Stimulated activated CD8-positive, alpha-beta memory T cell treated with anti-CD3 and anti-CD28 coated beads, Interleukin-15, amount 100 ng/mL, for 48 hours (primary cell): ENCODE measurements around the gene DMBT1.
"Not testable (repeated sequence)": the region's sequence is repeated elsewhere in the genome, so short reads cannot be mapped to it uniquely, and the experiment has no call there.

Experiments
- DNase-seq, 2 donors: peaks; one replicate each; pipeline ENCODE4 v3.0.0-alpha.2; 2020; ENCODE audit warnings: low read depth in 2 of 2

The DMBT1 gene

DNA sequence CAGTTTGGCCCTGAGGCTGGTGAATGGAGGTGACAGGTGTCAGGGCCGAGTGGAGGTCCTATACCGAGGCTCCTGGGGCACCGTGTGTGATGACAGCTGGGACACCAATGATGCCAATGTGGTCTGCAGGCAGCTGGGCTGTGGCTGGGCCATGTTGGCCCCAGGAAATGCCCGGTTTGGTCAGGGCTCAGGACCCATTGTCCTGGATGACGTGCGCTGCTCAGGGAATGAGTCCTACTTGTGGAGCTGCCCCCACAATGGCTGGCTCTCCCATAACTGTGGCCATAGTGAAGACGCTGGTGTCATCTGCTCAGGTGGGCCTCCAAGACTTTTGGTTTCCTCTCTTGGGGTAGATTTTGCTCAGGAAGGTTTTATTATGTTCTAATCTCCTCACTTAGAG lies 25.5 kb downstream of the DMBT1 start:
- DNase-seq, result not testable (repeated sequence)

DNA sequence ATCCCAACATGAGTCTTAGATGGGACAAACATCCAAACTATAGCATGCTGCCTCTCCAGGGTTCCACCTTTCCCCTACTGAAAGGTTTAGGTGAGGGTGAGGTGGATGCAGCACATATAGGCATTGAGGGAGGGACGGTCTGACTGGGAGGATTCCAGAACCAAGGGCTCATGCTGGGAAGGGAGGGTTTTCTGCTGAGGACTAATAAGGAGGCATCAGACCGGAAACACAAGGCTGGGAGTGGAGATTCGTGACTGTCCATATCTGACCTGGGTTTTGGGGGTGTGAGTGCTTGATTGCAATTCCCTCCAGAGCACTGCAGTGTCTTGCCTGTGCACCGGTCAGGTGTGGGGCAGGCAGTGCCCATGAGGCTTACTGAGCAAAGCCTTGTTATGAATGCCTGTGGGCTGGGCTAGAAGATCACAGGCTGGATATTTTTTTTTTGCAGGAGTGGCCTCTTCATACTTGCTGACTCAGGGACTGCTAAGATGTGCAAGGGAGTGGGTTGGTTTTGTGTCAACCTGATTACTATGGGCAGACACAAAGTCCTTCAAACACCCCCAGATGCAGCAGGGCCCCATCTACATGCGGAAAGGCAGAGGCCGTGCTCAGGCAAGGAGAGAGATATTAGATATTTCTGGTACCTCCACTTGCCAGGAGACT lies 26.7 kb downstream of the DMBT1 start:
- DNase-seq, result no peak

DNA sequence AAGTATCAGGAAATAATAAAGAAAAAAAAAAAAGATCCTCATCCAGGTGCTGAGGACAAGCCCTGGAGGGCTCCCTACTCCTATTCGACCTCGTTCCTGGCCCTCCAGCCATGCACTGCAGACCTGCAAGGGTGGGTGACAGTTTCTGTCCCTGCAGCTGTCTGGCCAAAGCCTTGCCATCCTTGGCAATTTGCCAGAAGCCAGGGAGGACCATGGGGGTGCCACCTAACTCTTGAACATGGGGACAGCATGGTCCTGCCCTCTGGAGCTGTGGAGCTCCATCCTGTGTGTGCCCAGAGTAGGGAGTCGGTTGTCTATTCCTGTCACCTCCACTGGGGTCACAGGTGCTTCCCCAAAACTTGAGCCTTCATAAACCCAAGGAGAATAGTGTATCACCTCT lies 27.8 kb downstream of the DMBT1 start:
- DNase-seq, result no peak

DNA sequence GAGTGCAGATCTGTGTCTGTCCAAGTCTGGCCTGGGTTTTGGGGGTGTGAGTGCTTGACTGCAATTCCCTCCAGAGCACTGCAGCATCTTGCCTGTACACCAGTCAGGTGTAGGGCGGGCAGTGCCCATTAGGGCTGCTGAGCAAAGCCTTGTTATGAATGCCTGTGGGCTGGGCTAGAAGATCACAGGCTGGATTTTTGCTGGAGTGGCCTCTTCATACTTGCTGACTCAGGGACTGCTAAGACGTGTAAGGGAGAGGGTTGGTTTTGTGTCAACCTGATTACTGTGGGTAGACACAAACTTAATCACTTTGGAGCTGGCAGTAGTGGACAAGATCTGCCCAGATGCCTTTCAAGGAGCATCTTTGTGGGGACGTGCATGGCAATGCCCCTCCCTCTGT lies 29.6 kb downstream of the DMBT1 start:
- DNase-seq, result no peak

DNA sequence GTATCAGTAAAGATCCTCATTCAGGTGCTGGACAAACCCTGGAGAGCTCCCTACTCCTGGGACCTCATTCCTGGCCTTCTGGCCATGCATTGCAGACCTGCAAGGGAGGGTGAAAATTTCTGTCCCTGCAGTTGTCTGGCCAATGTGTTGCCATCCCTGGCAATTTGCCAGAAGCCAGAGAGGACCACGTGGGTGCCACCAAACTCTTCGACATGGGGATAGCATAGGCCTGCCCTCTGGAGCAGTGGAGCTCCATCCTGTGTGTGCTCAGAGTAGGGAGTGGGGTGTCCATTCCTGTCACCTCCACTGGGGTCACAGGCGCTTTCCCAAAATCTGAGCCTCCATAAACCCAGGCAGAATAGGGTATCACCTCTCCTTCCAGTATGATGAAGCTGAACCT lies 31.2 kb downstream of the DMBT1 start:
- DNase-seq, result no peak

DNA sequence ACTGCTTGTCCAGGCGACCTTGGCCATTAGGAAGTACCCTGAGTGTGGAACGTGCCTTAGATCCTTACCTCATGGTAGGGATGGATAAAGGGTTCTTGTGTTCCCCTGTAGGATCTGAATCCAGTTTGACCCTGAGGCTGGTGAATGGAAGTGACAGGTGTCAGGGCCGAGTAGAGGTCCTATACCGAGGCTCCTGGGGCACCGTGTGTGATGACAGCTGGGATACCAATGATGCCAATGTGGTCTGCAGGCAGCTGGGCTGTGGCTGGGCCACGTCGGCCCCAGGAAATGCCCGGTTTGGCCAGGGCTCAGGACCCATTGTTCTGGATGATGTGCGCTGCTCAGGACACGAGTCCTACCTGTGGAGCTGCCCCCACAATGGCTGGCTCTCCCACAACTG lies 31.6 kb downstream of the DMBT1 start:
- DNase-seq, result no peak

DNA sequence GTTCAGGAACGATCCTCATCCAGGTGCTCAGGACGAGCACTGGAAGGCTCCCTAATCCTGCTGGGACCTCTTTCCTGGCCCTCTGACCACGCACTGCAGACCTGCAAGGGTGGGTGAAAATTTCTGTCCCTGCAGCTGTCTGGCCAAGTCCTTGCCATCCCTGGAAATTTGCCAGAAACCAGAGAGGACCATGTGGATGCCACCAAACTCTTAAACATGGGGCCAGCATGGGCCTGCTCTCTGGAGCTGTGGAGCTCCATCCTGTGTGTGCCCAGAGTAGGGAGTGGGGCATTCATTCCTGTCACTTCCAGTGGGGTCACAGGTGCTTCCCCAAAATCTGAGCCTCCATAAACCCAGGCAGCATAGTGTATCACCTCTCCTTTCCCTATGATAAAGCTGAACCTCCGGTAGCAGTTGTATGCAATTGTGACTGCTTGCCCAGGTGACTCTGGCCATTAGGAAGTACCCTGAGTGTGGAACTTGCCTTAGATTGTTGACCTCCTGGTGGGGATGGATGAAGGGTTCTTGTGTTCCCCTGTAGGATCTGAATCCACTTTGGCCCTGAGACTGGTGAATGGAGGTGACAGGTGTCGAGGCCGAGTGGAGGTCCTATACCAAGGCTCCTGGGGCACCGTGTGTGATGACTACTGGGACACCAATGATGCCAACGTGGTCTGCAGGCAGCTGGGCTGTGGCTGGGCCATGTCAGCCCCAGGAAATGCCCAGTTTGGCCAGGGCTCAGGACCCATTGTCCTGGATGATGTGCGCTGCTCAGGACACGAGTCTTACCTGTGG lies 57.1 kb downstream of the DMBT1 start:
- no peak for DNase-seq

DNA sequence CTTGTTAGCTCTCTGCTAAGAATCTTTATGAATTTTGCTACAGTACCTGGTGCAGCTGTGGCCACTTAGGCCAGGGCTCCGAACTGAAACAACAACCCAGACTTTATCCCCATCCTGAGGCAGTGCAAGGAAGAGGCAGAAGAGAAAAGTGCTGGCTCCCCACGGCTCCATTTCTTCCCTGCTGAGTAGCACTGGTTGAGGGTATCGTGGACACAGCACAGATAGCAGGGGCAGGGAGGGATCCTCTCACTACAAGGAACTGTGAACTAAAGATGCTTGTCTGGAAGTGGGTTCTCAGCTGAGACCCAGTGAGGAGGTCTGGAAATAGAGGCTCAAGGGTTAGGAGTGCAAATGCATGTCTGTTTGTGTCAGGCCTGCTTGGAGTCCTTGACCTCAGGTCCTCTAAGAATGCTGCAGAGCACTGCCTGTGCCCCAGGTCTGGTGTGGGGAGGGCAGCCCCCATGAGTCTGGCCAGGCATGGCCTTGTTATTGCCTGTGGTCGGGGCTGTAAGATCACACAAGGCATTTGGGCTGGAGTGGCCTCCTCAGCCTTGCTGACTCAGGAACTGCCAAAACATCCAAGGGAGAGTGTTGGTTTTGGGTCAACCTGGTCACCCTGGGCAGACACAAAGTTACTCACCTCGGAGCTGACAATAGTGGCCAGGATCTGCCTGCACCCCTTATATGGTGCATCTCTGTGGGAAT lies 58.1 kb downstream of the DMBT1 start:
- DNase-seq, result no peak

DNA sequence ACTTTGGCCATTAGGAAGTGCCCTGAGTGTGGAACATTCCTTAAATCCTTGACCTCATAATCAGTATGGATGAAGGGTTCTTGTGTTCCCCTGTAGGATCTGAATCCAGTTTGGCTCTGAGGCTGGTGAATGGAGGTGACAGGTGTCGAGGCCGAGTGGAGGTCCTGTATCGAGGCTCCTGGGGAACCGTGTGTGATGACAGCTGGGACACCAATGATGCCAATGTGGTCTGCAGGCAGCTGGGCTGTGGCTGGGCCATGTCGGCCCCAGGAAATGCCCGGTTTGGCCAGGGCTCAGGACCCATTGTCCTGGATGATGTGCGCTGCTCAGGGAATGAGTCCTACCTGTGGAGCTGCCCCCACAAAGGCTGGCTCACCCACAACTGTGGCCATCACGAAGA lies 60.4 kb downstream of the DMBT1 start:
- DNase-seq, result not testable (repeated sequence)

DNA sequence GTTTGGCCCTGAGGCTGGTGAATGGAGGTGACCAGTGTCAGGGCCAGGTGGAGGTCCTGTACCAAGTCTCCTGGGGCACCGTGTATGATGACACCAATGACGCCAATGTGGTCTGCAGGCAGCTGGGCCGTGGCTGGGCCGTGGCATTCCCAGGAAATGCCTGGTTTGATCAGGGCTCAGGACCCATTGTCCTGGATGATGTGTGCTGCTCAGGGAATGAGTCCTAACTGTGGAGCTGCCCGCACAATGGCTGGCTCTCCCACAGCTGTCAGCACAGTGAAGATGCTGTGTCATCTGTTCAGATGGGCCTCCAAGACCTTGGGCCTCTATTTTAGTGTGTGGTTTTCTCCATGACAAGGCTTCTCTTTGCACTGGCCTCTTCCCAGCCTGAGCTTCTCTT lies 64.0 kb downstream of the DMBT1 start:
- no peak for DNase-seq

DNA sequence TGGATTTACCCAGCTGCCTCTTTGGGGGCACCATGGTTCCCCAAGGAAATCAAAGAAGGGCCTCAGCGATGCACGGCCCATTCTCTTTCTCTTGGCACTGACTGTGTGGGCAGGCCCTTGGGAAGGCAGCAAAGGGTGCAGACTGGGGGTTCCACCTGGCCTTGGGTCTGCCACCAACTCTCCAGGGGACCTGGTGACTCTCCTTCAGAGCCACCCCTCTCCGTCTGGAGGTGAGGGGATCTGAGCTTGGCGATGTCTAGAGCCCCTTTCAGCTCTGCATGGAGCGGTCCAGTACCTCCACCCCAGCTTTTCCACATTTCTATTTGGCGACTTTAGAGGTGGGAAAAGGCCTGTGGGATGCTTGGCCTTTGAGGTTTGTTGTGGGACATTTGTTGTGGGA lies 70.0 kb downstream of the DMBT1 start:
- DNase-seq, result no peak

DNA sequence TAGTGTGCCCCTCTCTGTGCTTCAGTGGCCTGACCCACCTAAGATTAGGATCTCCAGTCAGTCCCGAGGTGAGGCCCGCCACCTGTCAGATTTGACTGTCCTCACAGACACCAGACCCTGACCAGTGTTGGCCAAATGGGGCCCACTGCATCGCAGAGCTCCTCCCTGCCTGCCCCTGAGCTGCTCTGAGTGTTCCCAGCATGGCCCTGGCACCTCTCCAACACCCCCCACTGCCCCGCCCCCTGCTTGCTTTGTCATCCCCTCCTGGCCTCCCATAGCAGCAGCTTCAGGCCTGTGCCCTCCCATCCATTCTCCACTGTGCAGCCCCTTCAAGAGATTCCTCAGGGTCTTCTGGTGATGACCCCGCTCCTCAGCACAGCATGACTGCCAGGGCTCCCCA lies 71.5 kb downstream of the DMBT1 start:
- DNase-seq, result no peak

DNA sequence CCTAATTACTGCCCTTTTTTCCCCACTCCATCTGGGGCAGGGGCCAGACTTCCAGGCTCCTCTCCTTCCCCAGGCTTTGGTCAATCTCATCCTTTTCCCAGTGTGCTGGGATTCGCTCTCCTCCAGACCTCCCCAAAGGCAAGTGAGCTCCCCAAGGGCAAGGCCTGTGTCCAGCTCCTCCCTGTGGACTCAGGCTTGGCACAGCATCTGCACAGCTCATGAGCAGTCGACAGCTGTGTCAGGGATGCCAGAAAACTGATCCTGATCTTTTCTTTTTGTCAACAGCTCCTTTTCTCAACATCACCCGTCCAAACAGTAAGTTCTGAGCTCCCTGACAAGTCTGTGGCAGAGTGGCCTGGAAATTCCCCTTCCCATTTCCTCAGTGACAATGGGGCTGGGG lies 72.0 kb downstream of the DMBT1 start:
- no peak for DNase-seq

DNA sequence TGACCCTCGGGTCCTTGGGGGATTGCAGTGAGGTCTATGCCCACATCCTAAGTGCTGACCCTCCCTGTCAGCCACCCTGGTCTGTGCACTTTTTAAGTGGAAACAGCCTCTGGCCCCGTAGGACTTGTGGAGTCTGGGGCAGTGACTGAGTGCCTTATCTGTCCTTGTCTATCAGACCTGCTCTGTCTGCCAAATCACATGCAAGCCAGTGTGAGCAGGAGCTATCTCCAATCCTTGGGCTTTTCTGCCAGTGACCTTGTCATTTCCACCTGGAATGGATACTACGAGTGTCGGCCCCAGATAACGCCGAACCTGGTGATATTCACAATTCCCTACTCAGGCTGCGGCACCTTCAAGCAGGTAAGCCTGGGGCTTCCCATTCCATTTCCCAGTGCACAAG lies 76.4 kb downstream of the DMBT1 start:
- no peak for DNase-seq

DNA sequence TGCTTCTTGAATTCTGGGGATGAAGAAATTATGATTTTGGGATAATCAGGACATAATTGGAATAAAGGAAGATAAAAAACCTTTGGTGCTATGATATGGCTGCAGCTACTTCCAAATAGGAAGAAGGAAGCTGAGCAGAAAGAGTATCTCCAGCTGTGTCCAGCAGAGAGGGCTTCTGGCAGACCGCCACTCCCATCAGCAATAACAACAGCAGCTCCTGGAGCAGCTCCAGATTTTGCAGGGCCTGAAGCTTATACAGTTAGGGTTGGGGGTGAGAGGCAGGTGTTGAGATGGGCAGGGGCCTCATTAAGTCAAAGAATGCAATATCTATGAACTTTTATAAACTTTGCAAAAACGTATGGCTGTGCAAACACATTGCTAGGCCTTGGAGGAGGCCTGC lies 76.8 kb downstream of the DMBT1 start:
- DNase-seq, result no peak

DNA sequence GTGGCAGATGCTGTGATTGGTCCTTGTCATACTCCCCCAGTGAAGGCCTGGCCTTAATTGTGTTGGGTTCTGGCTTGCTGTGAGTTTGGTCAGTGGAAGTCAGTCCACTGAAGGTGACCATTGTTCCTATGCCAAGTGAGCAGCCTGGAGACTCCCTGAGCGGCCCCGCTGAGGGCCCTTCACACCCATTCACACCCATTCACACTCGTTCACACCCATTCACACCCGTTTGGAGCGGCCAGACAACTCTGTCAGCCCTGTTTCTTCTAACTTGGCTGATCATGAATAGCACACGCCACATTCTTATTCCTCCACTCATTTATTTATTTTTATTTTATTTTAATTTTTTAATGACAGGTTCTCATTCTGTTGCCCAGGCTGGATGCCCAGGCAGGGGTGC lies 77.6 kb downstream of the DMBT1 start:
- DNase-seq, result no peak

DNA sequence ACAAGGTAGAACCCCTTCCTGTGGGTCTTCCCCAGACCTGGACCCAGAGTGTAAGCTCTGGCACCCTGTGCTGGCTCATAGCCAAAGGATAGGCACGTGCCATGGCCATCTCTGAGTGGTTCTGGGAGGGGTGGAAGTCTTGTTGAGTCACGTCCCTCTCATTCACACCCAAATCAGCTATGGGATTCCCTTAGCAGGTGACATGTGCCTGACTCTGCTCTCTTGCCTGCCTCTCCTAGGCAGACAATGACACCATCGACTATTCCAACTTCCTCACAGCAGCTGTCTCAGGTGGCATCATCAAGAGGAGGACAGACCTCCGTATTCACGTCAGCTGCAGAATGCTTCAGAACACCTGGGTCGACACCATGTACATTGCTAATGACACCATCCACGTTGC lies 79.2 kb downstream of the DMBT1 start:
- DNase-seq, result no peak

DNA sequence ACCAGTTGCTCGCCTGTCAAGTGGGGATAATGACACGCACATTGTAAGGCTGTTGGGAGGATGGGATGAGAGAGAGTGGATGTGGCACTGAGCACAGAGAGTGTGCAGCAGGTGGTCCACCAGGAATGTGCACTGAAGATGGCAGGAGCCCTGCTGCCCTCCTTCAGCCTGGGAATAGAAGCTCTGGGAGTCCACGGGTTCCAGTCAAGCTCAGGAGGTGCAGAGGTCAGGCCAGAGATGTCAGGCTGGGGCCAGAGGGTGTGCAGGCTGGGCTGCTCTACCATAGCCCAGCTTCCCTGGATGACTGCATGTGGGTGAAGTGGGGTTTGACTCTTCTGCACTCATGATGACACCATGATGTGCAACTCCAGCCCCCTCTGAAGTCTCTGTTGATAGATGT lies 80.4 kb downstream of the DMBT1 start:
- no peak for DNase-seq

DNA sequence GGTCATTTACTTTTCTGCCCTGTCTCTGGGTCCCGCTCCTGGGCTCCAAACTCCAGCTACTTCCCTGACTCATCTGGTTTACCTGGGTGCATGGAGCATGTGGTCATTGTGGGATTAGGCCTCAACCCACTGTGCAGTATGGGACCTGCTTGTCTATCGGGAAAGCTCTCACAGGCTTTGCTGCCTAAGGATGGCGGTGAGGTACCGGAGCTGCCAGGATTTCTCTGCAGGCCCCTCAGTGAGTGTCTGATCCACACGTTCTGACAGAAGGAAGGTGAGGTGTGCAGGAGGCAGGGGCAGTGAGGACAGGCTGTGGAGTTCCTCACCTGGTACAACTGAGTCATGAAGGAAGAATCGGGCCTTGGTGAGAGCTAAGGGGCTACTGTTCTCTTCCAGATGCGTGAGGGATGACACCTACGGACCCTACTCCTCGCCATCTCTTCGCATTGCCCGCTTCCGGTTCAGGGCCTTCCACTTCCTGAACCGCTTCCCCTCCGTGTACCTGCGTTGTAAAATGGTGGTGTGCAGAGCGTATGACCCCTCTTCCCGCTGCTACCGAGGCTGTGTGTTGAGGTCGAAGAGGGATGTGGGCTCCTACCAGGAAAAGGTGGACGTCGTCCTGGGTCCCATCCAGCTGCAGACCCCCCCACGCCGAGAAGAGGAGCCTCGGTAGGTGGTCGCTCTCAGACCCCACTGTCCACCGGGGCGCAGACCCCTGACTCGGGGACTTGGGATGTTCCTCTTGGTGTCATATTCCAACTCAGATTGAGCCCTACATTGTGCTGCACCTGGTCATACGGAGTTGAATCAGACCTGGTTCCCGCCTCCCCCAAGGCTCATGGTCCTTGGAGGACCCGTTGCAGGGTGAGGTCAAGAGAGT lies 82.4 kb downstream of the DMBT1 start:
- DNase-seq, result no peak

DNA sequence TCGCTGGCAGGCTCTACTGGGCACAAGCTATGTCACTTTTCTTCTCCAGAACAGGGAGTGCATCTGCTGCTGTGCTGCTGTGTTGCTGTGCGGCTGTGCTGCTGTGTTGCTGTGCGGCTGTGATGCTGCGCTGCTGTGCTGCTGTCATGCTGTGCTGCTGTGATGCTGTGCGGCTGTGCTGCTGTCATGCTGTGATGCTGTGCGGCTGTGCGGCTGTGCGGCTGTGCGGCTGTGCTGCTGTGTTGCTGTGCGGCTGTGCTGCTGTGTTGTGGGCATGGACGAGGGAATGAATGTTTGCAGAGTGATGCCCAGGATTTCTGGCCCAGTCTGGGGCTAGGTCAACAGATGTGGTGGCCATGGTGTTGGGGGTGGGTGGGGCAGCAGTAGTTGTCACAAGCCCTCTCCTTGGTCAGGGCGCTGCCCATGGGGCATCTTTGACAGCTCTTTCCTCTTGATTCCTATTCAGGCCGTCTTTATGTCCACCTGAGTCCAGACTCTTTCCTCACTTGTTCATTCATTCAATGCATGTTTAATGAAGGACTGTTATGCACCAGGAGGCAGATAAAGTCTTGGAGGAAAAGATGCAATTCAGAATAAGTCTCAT lies 83.5 kb downstream of the DMBT1 start:
- DNase-seq, result no peak

DNA sequence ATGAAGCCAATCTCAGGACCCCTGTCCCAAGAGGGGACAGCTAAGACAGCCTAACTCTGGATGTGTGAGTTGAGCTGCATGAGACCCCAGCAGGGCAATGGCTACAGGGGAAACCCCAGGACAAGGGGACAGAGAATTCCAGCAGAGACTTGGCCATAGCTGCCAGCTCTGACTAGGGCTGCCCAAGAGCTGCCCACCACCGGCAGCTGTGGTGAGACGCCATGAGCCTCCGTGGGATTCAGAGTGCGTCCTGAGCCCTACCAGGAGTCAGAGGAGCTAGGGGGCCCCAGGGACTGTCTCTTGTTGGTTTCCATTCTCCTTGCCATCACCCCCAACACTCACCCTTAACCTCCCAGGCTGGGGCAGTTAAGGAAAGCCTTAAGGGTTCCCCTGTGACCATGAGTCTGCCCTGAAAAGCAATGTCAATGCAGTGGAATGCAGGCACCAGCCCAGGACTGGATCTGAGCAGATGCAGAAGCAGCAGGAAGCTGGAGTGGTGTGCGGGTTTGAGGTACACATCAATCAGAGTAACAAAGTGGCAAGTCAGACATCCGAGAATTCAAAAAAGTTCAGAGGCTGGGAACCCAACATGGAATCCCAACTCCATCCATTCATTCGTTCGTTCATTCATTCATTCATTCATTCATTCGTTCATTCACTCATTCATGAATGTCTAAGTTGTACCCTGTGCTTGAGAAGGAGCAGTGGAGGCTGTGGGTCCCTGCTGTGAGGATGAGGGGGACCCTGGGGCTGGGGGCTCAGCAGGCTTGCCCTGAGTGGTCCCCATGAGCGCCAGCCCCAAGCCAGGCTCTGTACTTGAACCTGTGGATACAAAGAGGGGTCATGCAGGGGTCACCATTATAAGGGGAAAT lies 86.2 kb downstream of the DMBT1 start:
- DNase-seq, result no peak
